GM12878 (cell line): ENCODE data around the gene EFHC1. TPM values are rescaled to one million over a fixed set of nuclear protein-coding genes. Genes with fewer than 3 reads are reported as not detected.
A peak's percentile ranks its signal among the peaks of the same experiment; 100 is the strongest.

Source experiments
- ELK1 ChIP-seq: IDR thresholded peaks from 2 replicates; pipeline ENCODE4 v1.6.1; 2012; ENCODE audit warnings: low read depth, low read length, improper control_type of control experiment
- IKZF2 ChIP-seq, 2 experiments: fragments of 450-650 bp; IDR thresholded peaks; 2 replicates each; pipeline ENCODE4 v1.6.1; 2017; ENCODE audit warnings: mild to moderate bottlenecking in 2 of 2, moderate library complexity in 2 of 2
- JUNB ChIP-seq: IDR thresholded peaks from 2 replicates; pipeline ENCODE4 v1.6.1; 2016; ENCODE audit warnings: antibody characterized with exemption, mild to moderate bottlenecking
- KLF5 ChIP-seq: fragments of 450-650 bp; IDR thresholded peaks from 2 replicates; pipeline ENCODE4 v1.6.1; 2014; ENCODE audit warnings: mild to moderate bottlenecking; ENCODE audit not compliant: partially characterized antibody
- NFXL1 ChIP-seq: fragments of 450-650 bp; IDR thresholded peaks from 2 replicates; pipeline ENCODE4 v1.6.1; 2017; ENCODE audit warnings: antibody characterized with exemption, mild to moderate bottlenecking, borderline replicate concordance
- NFYA ChIP-seq: IDR thresholded peaks from 2 replicates; pipeline ENCODE4 v1.6.1; 2011; ENCODE audit warnings: low read depth, mild to moderate bottlenecking, low read length, improper control_type of control experiment, borderline replicate concordance
- POLR2AphosphoS2 ChIP-seq: IDR thresholded peaks from 2 replicates; pipeline ENCODE4 v1.6.1; 2011; ENCODE audit warnings: low read depth, mild to moderate bottlenecking, low read length, improper control_type of control experiment, moderate library complexity
- RAD51 ChIP-seq: fragments of 450-650 bp; IDR thresholded peaks from 2 replicates; pipeline ENCODE4 v1.6.1; 2016; ENCODE audit warnings: moderate library complexity, mild to moderate bottlenecking, inconsistent platforms
- REST ChIP-seq: IDR thresholded peaks from 2 replicates; pipeline ENCODE4 v1.6.1; 2012; ENCODE audit warnings: mild to moderate bottlenecking, low read depth, low read length
- SRF ChIP-seq, 2 experiments: IDR thresholded peaks; 2 replicates each; pipeline ENCODE4 v1.6.1; 2011; ENCODE audit warnings: low read depth in 2 of 2, low read length in 2 of 2, mild to moderate bottlenecking in 1 of 2, moderate library complexity in 1 of 2
- ZBTB33 ChIP-seq: fragments of 450-650 bp; IDR thresholded peaks from 2 replicates; pipeline ENCODE4 v1.6.1; 2017; ENCODE audit warnings: mild to moderate bottlenecking
- ZSCAN29 ChIP-seq: fragments of 450-650 bp; IDR thresholded peaks from 2 replicates; pipeline ENCODE4 v1.6.1; 2017; ENCODE audit warnings: mild to moderate bottlenecking, moderate library complexity
- polyA plus RNA-seq, 11 experiments: library from polyadenylated mRNA; depleted of rRNA in 4 of 11; unstranded in 6 of 11; stranded (reverse) in 5 of 11; fragments of >200 nt; fragmentation: Nextera tagmentation in 4 of 11; fragmentation: Illumina TruSeq in 1 of 11; extraction: Ambion mirVana in 4 of 11; extraction: Trizol in 1 of 11; gene quantifications; 1 replicate in 1 of 11; 2 replicates in 10 of 11; pipeline versions ENCODE4 v1.2.1 to v1.2.3, GENCODE V29; 2011 to 2016; ENCODE audit warnings: inconsistent platforms in 2 of 11, missing spikeins in 2 of 11, low read depth in 1 of 11
- total RNA-seq, 4 experiments: library from RNA; depleted of rRNA in 3 of 4; stranded (reverse); fragments of >200 nt in 3 of 4; fragmentation: Illumina TruSeq in 1 of 4; extraction: Trizol in 1 of 4; gene quantifications; 2 replicates each; pipeline versions ENCODE4 v1.2.1 to v1.2.3, GENCODE V29; 2013 to 2021
- TF ChIP-seq, protein P1 (sequence below): IDR thresholded peaks from 2 replicates; pipeline ENCODE4 v1.6.1; 2012; ENCODE audit warnings: improper control_type of control experiment, low read depth, low read length; ENCODE audit not compliant: insufficient replicate concordance
- TF ChIP-seq, protein P2 (sequence below): fragments of 450-650 bp; IDR thresholded peaks from 2 replicates; pipeline ENCODE4 v1.6.1; 2017; ENCODE audit warnings: mild to moderate bottlenecking, moderate library complexity

The EFHC1 gene
- total and polyA plus RNA-seq, 10 of the 15 experiments (the other 5 are each of a cell fraction or from before 2014, with no cell fraction given), result 5.5 to 14.5 (median 8.8) TPM

GRCh38 chr6:52376763-52377162 lies 43.4 kb upstream of the EFHC1 start (continued):
- no peak for TF ChIP-seq REST
- no peak for TF ChIP-seq ZSCAN29
- TF ChIP-seq, protein P1, sequence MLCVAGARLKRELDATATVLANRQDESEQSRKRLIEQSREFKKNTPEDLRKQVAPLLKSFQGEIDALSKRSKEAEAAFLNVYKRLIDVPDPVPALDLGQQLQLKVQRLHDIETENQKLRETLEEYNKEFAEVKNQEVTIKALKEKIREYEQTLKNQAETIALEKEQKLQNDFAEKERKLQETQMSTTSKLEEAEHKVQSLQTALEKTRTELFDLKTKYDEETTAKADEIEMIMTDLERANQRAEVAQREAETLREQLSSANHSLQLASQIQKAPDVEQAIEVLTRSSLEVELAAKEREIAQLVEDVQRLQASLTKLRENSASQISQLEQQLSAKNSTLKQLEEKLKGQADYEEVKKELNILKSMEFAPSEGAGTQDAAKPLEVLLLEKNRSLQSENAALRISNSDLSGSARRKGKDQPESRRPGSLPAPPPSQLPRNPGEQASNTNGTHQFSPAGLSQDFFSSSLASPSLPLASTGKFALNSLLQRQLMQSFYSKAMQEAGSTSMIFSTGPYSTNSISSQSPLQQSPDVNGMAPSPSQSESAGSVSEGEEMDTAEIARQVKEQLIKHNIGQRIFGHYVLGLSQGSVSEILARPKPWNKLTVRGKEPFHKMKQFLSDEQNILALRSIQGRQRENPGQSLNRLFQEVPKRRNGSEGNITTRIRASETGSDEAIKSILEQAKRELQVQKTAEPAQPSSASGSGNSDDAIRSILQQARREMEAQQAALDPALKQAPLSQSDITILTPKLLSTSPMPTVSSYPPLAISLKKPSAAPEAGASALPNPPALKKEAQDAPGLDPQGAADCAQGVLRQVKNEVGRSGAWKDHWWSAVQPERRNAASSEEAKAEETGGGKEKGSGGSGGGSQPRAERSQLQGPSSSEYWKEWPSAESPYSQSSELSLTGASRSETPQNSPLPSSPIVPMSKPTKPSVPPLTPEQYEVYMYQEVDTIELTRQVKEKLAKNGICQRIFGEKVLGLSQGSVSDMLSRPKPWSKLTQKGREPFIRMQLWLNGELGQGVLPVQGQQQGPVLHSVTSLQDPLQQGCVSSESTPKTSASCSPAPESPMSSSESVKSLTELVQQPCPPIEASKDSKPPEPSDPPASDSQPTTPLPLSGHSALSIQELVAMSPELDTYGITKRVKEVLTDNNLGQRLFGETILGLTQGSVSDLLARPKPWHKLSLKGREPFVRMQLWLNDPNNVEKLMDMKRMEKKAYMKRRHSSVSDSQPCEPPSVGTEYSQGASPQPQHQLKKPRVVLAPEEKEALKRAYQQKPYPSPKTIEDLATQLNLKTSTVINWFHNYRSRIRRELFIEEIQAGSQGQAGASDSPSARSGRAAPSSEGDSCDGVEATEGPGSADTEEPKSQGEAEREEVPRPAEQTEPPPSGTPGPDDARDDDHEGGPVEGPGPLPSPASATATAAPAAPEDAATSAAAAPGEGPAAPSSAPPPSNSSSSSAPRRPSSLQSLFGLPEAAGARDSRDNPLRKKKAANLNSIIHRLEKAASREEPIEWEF, result no peak
- TF ChIP-seq KLF5, result no peak
- no peak for TF ChIP-seq POLR2AphosphoS2
- 0 out of 2 replicates have a peak, but pooled peaks have one; percentile 25 for TF ChIP-seq RAD51
- peak in 1 of 2 experiments; percentile 24; a peak in 1 of 4 replicates for TF ChIP-seq IKZF2 (IDR thresholded peaks at IDR 0.05)
- no peak for TF ChIP-seq NFYA
- TF ChIP-seq SRF (IDR thresholded peaks at IDR 0.05; ENCODE audit: low read depth in 2 of 2, low read length in 2 of 2), result no peak
- TF ChIP-seq, protein P2, sequence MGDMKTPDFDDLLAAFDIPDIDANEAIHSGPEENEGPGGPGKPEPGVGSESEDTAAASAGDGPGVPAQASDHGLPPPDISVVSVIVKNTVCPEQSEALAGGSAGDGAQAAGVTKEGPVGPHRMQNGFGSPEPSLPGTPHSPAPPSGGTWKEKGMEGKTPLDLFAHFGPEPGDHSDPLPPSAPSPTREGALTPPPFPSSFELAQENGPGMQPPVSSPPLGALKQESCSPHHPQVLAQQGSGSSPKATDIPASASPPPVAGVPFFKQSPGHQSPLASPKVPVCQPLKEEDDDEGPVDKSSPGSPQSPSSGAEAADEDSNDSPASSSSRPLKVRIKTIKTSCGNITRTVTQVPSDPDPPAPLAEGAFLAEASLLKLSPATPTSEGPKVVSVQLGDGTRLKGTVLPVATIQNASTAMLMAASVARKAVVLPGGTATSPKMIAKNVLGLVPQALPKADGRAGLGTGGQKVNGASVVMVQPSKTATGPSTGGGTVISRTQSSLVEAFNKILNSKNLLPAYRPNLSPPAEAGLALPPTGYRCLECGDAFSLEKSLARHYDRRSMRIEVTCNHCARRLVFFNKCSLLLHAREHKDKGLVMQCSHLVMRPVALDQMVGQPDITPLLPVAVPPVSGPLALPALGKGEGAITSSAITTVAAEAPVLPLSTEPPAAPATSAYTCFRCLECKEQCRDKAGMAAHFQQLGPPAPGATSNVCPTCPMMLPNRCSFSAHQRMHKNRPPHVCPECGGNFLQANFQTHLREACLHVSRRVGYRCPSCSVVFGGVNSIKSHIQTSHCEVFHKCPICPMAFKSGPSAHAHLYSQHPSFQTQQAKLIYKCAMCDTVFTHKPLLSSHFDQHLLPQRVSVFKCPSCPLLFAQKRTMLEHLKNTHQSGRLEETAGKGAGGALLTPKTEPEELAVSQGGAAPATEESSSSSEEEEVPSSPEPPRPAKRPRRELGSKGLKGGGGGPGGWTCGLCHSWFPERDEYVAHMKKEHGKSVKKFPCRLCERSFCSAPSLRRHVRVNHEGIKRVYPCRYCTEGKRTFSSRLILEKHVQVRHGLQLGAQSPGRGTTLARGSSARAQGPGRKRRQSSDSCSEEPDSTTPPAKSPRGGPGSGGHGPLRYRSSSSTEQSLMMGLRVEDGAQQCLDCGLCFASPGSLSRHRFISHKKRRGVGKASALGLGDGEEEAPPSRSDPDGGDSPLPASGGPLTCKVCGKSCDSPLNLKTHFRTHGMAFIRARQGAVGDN, result no peak
- TF ChIP-seq ELK1, result no peak
- no peak for TF ChIP-seq NFXL1
- TF ChIP-seq JUNB, result no peak
- no peak for TF ChIP-seq ZBTB33
